ENCODE results near the gene REXO5.
A peak's percentile ranks its signal among the peaks of the same experiment; 100 is the strongest.
"Not testable (repeated sequence)": the region's sequence is repeated elsewhere in the genome, so short reads cannot be mapped to it uniquely, and the experiment has no call there.

The REXO5 gene, protein sequence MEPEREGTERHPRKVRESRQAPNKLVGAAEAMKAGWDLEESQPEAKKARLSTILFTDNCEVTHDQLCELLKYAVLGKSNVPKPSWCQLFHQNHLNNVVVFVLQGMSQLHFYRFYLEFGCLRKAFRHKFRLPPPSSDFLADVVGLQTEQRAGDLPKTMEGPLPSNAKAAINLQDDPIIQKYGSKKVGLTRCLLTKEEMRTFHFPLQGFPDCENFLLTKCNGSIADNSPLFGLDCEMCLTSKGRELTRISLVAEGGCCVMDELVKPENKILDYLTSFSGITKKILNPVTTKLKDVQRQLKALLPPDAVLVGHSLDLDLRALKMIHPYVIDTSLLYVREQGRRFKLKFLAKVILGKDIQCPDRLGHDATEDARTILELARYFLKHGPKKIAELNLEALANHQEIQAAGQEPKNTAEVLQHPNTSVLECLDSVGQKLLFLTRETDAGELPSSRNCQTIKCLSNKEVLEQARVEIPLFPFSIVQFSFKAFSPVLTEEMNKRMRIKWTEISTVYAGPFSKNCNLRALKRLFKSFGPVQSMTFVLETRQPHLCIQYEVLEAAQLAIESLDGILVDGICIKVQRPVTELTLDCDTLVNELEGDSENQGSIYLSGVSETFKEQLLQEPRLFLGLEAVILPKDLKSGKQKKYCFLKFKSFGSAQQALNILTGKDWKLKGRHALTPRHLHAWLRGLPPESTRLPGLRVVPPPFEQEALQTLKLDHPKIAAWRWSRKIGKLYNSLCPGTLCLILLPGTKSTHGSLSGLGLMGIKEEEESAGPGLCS

DNA sequence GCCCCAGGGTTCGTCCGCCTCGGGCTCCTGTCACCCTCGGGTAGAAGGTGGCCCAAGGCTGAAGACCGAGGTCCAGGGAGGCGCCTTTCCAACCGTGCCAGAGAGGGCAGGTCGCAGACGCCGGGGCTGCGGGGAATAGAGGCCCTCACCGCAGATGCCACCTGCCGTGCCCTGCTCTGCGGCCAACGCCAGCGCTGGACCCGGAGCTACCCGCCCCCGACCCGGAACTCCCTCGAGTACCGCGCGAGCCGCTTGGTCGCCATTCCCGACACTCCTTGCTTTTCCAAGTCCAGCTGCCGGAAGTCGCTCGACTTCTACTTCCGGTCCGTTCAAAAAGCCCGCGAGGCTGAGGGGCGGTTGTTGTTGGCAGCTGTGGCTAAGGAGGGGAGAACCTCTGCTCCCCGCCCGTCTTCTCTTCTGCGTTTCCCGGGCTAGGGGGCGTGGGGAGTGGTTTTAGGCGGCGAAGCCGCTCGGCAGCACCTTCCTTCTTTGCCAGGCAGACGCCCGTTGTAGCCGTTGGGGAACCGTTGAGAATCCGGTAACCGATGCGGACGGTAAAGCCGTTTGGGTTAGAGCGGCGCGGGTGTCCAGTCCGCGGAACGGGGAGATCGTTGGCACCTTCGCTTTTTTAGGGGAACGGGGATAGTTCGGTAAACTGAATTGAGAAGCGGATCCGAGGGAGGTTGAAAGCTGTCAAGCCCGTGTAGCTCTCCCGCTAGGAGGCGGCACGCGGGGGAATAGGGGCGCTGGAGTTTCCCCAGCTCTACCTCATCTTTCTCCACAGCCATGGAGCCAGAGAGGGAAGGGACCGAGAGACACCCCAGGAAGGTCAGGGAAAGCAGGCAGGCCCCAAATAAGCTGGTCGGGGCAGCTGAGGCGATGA, at the start of gene REXO5, which contains the start of gene ERI2:
REXO5 (plus strand) TSS at position 360 of the 883 bp plus-strand sequence; CDS start at position 787, 427 bp downstream.
ERI2 (minus strand) TSS at position 305 of the 883 bp plus-strand sequence; CDS start at position 263, 42 bp downstream.
- no peaks in the 10 kb centered on the region for H3K27me3 Mint-ChIP-seq (ENCODE audit: low read depth)
- H3K4me3 Mint-ChIP-seq, result peak within 1 kb of the TSS; percentile 99
- H3K4me1 Mint-ChIP-seq (ENCODE audit: low read depth), result peaks cover 29% of the 10 kb centered on the region
- DNase-seq (ENCODE audit: low spot score), result peak; percentile 75
- H3K36me3 Mint-ChIP-seq (ENCODE audit: low read depth), result peaks cover 14% of the 10 kb centered on the region
- no peaks in the 10 kb centered on the region for H3K9me3 Mint-ChIP-seq
- H3K27ac Mint-ChIP-seq, result peak within 1 kb of the TSS; percentile 95

DNA sequence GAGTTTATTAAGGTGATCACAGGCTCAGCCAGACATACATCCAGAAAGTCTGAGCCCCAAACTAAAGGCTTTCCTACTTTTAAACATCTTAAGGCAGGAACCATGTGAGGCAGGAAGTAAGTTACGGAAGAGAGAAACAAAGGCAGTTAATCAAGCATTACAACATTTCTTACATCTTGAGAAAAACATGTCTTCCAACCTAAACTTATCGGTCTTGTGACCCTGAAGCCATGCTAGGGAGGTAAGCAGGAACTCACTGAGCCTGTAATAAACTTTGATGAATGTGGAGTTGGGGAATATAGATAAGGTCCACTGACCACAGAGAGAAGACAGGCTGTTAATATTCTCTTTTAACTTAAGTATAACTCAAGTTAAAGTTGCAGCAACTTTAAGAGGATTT, 46.0 kb upstream of the REXO5 start:
- no peaks in the 10 kb centered on the region for H3K27me3 Mint-ChIP-seq (ENCODE audit: low read depth)
- no peak overlapping the region for H3K27ac Mint-ChIP-seq
- peaks cover 16% of the 10 kb centered on the region for H3K4me1 Mint-ChIP-seq (ENCODE audit: low read depth)
- no peak for DNase-seq (ENCODE audit: low spot score)
- H3K9me3 Mint-ChIP-seq, result peaks cover 11% of the 10 kb centered on the region
- peaks cover 9% of the 10 kb centered on the region for H3K36me3 Mint-ChIP-seq (ENCODE audit: low read depth)
- H3K4me3 Mint-ChIP-seq, result no peak overlapping the region

DNA sequence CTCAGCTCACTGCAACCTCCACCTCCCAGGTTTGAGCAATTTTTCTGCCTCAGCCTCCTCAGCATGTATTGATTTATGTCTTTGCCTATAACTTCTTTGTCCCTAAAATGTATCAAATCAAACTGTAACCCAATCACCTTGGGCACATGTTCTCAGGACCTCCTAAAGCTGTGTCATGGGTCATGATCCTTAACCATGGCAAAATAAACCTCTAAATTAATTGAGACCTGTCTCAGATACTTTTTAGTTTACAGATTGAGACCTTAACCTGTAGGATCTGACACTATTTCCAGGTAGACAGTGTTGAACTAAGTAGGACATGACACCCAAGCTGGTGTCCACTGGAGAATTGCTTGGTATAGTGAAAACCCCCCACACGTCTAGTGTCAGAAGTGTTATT, 45.2 kb upstream of the REXO5 start:
- H3K9me3 Mint-ChIP-seq, result peaks cover 11% of the 10 kb centered on the region
- peaks cover 9% of the 10 kb centered on the region for H3K36me3 Mint-ChIP-seq (ENCODE audit: low read depth)
- no peak overlapping the region for H3K27ac Mint-ChIP-seq
- H3K27me3 Mint-ChIP-seq (ENCODE audit: low read depth), result no peaks in the 10 kb centered on the region
- peaks cover 16% of the 10 kb centered on the region for H3K4me1 Mint-ChIP-seq (ENCODE audit: low read depth)
- DNase-seq (ENCODE audit: low spot score), result no peak
- no peak overlapping the region for H3K4me3 Mint-ChIP-seq

DNA sequence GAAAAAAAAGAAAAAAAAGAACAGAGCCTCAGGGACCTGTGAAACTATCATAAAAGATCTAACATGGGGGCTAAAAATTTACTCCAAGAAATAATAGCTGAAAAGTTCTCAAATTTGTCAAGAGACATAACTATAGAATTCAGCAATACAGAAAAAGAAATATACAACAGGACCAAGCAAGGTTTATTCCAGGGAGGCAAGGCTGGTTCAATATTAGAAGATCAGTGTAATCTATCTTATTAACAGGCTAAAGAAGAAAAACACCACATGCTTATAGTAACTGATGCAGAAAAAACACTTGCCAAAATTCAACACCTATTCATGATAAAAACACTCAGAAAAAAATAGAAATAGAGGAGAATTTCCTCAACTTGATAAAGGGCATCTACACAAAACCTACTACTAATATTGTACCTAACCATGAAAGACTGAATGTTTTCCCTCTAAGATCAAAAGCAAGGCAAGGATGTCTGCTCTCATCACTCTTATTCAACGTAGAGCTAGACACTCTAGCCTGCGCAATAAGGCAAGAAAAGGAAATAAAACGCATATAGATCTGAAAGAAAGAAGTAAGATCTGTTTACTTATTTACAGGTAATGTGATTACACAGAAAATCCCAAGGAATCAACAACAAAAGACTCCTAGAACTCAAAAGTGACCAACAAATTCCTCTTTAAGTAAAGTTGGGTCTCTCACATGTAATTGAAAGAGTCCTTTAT, 43.8 kb upstream of the REXO5 start:
- Mint-ChIP-seq H3K27me3 (ENCODE audit: low read depth) (no peaks in the 10 kb centered on the region), H3K27ac (peak overlapping the region; percentile 93), H3K36me3 (ENCODE audit: low read depth) (peaks cover 9% of the 10 kb centered on the region), H3K4me3 (peak overlapping the region; percentile 91), H3K9me3 (peaks cover 11% of the 10 kb centered on the region), H3K4me1 (ENCODE audit: low read depth) (peaks cover 16% of the 10 kb centered on the region)
- no peak for DNase-seq (ENCODE audit: low spot score)

DNA sequence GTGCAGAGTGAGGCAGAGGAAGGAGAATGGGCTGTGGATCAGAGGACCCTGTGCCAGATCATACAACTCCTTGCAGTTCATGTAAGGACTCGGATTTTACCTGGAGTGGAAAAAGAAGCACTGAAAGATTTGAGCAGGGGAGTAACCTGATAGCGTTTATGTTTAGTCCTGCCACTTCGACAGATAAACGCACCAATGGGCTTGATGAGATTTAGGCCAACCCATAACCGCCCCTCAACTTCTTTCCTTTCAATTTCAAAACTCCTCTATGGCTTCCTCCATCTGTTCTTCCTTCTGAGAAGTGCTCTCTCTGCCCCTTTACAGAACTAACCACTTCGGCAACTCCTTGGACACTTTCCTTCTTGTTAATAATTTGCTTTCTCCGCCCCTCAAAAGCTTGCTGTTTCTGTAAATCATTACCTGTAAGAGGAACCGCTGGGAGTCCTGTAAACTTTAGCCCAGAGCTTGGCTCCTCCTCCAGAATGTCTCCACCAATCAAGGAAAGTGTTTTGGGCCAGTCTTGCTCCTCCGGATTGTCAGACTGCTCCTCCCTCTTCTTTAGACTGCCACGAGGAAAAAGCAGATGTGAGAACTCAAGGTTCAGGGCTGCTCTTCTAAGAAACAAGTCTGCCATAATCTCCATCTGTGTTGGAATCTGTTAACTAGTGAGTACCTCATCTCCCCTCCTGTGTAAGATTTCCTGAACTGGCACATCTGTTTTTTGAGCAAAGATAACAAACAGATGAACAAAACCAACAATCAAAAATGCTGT, 42.7 kb upstream of the REXO5 start, which contains the start of gene ACSM3:
ACSM3 (plus strand) TSS at position 554 of the 772 bp plus-strand sequence. CDS start 6,021 bp downstream, outside the sequence.
- Mint-ChIP-seq H3K36me3 (ENCODE audit: low read depth) (peaks cover 9% of the 10 kb centered on the region), H3K27ac (peak within 1 kb of the TSS; percentile 93), H3K4me1 (ENCODE audit: low read depth) (peaks cover 16% of the 10 kb centered on the region), H3K4me3 (peak within 1 kb of the TSS; percentile 91), H3K27me3 (ENCODE audit: low read depth) (no peaks in the 10 kb centered on the region), H3K9me3 (peaks cover 11% of the 10 kb centered on the region)
- DNase-seq (ENCODE audit: low spot score), result peak; percentile 63

DNA sequence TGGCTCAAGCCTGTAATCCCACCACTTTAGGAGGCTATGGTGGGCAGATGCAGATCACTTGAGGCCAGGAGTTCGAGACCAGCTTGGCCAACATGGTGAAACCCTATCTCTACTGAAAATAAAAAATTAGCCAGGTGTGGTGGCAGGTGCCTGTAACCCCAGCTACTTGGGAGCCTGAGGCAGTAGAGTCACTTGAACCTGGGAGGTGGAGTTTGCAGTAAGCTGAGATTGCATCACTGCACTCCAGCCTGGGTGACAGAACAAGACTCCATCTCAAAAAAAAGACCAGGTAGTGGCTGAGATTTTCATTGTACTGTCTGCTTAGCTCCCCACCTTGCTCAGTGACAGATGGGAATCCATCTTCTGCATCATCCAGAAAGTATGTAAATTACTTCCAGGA, 41.9 kb upstream of the REXO5 start:
- not testable (repeated sequence) for DNase-seq (ENCODE audit: low spot score); H3K4me3 Mint-ChIP-seq; H3K27ac Mint-ChIP-seq; H3K36me3 Mint-ChIP-seq (ENCODE audit: low read depth); H3K27me3 Mint-ChIP-seq (ENCODE audit: low read depth)
- H3K4me1 Mint-ChIP-seq (ENCODE audit: low read depth), result peaks cover 16% of the 10 kb centered on the region
- H3K9me3 Mint-ChIP-seq, result peaks cover 11% of the 10 kb centered on the region

DNA sequence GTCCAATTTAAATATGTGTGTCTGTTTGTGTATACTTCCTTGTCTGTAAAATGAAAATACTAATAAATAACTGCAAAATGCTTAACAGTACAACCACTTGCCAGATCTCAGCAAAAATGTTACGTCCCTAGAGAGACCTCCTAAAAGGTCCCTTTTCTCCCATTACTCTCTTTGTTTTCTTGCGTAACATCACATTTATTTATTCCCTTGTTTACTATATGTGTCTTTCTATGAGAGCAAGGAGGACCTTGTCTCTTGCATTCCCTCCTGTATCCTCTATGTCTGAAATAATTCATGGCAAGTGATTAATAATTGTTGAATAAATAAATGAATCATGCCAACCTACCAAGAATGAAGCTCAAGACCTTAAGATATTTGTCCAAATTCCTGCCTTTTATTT, 40.6 kb upstream of the REXO5 start:
- H3K4me1 Mint-ChIP-seq (ENCODE audit: low read depth), result peaks cover 16% of the 10 kb centered on the region
- H3K4me3 Mint-ChIP-seq, result no peak overlapping the region
- H3K27ac Mint-ChIP-seq, result no peak overlapping the region
- H3K9me3 Mint-ChIP-seq, result peaks cover 11% of the 10 kb centered on the region
- DNase-seq (ENCODE audit: low spot score), result no peak
- H3K36me3 Mint-ChIP-seq (ENCODE audit: low read depth), result peaks cover 9% of the 10 kb centered on the region
- H3K27me3 Mint-ChIP-seq (ENCODE audit: low read depth), result no peaks in the 10 kb centered on the region

DNA sequence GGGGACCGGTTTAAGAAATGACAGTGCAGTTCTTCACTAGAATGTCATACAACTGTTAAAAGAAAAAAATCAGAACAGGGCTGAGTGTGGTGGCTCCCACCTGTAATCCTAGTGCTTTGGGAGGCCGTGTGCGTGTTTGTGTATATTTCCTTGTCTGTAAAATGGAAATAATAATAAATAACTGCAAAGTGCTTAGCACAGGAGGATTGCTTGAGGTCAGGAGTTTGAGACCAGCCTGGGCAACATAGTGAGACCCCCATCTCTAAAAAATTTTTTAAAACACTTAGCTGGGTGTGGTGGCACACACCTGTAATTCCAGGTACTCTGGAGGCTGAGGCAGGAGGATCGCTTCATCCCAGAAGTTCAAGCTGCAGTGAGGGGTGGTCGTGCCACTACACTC, 40.0 kb upstream of the REXO5 start:
- Mint-ChIP-seq H3K27me3 (ENCODE audit: low read depth) (no peaks in the 10 kb centered on the region), H3K36me3 (ENCODE audit: low read depth) (peaks cover 9% of the 10 kb centered on the region), H3K4me1 (ENCODE audit: low read depth) (peaks cover 16% of the 10 kb centered on the region), H3K9me3 (peaks cover 11% of the 10 kb centered on the region), H3K27ac (no peak overlapping the region), H3K4me3 (no peak overlapping the region)
- DNase-seq (ENCODE audit: low spot score), result no peak

DNA sequence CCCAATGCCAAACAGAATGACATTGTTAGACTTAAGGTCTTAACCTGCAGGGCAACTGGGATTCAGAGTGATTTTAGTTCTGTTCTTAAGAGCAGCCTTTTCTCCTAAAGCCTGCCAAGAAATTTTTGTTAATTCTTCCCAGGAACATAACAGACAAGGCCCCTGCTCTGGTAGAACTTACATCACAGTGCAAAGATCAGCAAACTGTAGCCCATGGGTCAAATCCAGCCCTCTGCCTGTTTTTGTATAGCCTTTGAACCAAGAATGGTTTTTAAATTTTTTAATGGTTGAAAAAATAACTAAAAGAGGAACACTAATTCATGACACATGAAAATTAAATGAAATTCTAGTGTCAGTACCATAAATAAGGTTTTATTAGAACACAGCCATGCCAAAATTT, 38.8 kb upstream of the REXO5 start:
- peaks cover 17% of the 10 kb centered on the region for H3K4me1 Mint-ChIP-seq (ENCODE audit: low read depth)
- H3K27me3 Mint-ChIP-seq (ENCODE audit: low read depth), result no peaks in the 10 kb centered on the region
- no peak for DNase-seq (ENCODE audit: low spot score)
- no peak overlapping the region for H3K4me3 Mint-ChIP-seq
- no peak overlapping the region for H3K27ac Mint-ChIP-seq
- peaks cover 2% of the 10 kb centered on the region for H3K36me3 Mint-ChIP-seq (ENCODE audit: low read depth)
- peaks cover 5% of the 10 kb centered on the region for H3K9me3 Mint-ChIP-seq

DNA sequence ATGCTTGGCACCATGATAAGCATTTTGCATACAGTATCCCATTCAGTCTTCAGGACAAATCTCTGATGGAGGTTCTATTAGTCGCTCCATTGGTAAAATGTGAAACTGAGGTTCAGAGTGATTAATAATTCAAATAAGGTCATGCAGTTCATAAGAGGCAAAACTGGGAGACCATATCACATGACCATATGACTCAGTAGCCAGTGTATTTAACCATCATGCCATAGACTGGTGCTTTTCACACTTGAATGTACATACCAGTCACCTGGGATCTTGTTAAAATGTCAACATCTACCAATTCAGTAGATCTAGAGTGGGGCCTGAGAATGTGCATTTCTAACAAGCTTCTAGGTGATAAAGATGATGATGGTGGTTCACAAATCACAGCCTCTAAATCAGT, 38.2 kb upstream of the REXO5 start:
- no peak for DNase-seq (ENCODE audit: low spot score)
- peaks cover 14% of the 10 kb centered on the region for H3K4me1 Mint-ChIP-seq (ENCODE audit: low read depth)
- no peaks in the 10 kb centered on the region for H3K36me3 Mint-ChIP-seq (ENCODE audit: low read depth)
- H3K27ac Mint-ChIP-seq, result no peak overlapping the region
- no peaks in the 10 kb centered on the region for H3K9me3 Mint-ChIP-seq
- H3K4me3 Mint-ChIP-seq, result no peak overlapping the region
- no peaks in the 10 kb centered on the region for H3K27me3 Mint-ChIP-seq (ENCODE audit: low read depth)

DNA sequence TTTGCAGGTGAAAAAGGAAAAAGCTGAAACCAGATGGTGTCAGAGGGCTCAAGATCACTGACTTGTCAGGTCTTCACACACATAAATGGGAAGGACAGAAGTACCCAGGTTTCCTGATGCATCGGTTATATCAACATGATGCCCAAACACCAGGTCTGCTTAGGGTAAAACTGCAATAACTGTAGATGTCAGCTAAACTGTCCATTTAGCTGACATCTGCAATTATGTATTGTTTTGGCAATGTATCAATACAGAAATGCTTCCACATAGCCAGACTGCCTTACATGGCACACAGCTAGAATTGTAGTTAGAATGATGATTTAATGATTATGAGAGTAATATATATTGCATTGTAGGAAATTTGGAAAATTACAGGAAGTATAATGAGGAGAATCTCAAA, 37.5 kb upstream of the REXO5 start:
- DNase-seq (ENCODE audit: low spot score), result no peak
- H3K4me1 Mint-ChIP-seq (ENCODE audit: low read depth), result peaks cover 8% of the 10 kb centered on the region

DNA sequence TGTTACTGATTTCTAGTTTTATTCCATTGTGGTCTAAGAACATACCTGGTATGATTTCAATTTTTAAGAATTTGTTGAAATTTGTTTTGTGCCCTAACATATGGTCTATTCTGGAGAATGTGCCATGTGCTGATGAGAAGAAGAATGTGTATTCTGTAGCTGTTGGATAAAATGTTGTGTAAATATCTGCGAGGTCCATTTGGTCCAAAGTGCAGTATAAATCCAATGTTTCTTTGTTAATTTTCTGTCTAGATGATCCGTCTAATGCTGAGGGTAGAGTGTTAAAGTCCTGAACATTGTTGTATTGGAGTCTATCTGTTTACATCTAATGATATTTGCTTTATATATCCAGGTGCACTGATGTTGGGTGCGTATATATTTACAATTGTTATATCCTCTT, 32.6 kb upstream of the REXO5 start:
- no peaks in the 10 kb centered on the region for H3K27me3 Mint-ChIP-seq (ENCODE audit: low read depth)
- DNase-seq (ENCODE audit: low spot score), result no peak
- H3K9me3 Mint-ChIP-seq, result no peaks in the 10 kb centered on the region
- peaks cover 23% of the 10 kb centered on the region for H3K4me1 Mint-ChIP-seq (ENCODE audit: low read depth)
- H3K4me3 Mint-ChIP-seq, result no peak overlapping the region
- H3K36me3 Mint-ChIP-seq (ENCODE audit: low read depth), result no peaks in the 10 kb centered on the region
- H3K27ac Mint-ChIP-seq, result no peak overlapping the region

More for the DNA sequence above, 37.5 kb upstream of the REXO5 start:
- no peak overlapping the region for H3K4me3 Mint-ChIP-seq
- no peak overlapping the region for H3K27ac Mint-ChIP-seq
- no peaks in the 10 kb centered on the region for H3K36me3 Mint-ChIP-seq (ENCODE audit: low read depth)
- no peaks in the 10 kb centered on the region for H3K9me3 Mint-ChIP-seq
- H3K27me3 Mint-ChIP-seq (ENCODE audit: low read depth), result no peaks in the 10 kb centered on the region
